CD4-positive, alpha-beta T cell (primary cell): ENCODE measurements around the gene FAHD2B. TPM values are rescaled to one million over a fixed set of nuclear protein-coding genes. Genes with fewer than 3 reads are reported as not detected.
"Not testable (repeated sequence)": the region's sequence is repeated elsewhere in the genome, so short reads cannot be mapped to it uniquely, and the experiment has no call there.

Experiments
- ATAC-seq: fragments of 200-7000 bp; cut with Tn5 transposase; one replicate; pipeline ENCODE4 v1.10.0; 2022; ENCODE audit warnings: mild to moderate bottlenecking; ENCODE audit not compliant: poor library complexity
- CTCF ChIA-PET: fragments of 350-600 bp; sonication (Branson Sonifier 250); formaldehyde crosslinking; loops from one replicate; lab custom pipeline; 2021; ENCODE audit warnings: antibody characterized with exemption, inconsistent platforms; lab: Charles Lee
- POLR2A ChIA-PET: fragments of 350-600 bp; sonication (Branson Sonifier 250); formaldehyde crosslinking; loops from one replicate; lab custom pipeline; 2021; ENCODE audit warnings: antibody characterized with exemption, inconsistent platforms; lab: Charles Lee
- DNase-seq, 14 experiments: peaks; one replicate each; pipeline ENCODE4 v3.0.0-alpha.2; 2013 to 2020; ENCODE audit warnings: mixed read lengths in 2 of 14
- H3K27ac ChIP-seq, 2 donors: one replicate each; pipeline versions ENCODE4 v1.5.1 to v1.7.0; 2013; ENCODE audit warnings: low read length in 2 of 2, low read depth in 1 of 2, mild to moderate bottlenecking in 1 of 2
- H3K27me3 ChIP-seq, 2 experiments: 1 replicate in 1 of 2; 2 replicates in 1 of 2; pipeline versions ENCODE4 v1.6.1 to v1.7.0; 2013; ENCODE audit warnings: low read length in 2 of 2, control low read depth in 1 of 2, mild to moderate bottlenecking in 1 of 2, moderate library complexity in 1 of 2; ENCODE audit not compliant: insufficient read depth in 2 of 2, control insufficient read depth in 1 of 2
- H3K36me3 ChIP-seq: one replicate; pipeline ENCODE4 v1.6.1; 2013; ENCODE audit warnings: low read length, control low read depth; ENCODE audit not compliant: insufficient read depth
- H3K4me1 ChIP-seq: one replicate; pipeline ENCODE4 v1.6.1; 2013; ENCODE audit warnings: low read length, control low read depth; ENCODE audit not compliant: insufficient read depth
- H3K4me3 ChIP-seq: one replicate; pipeline ENCODE4 v1.5.1; 2013; ENCODE audit warnings: mild to moderate bottlenecking, low read length, moderate library complexity
- H3K9me3 ChIP-seq, 2 experiments: 1 replicate in 1 of 2; 2 replicates in 1 of 2; pipeline versions ENCODE4 v1.6.1 to v1.7.0; 2013; ENCODE audit warnings: low read length in 2 of 2, mild to moderate bottlenecking in 2 of 2, control low read depth in 1 of 2, moderate library complexity in 1 of 2; ENCODE audit not compliant: control insufficient read depth in 1 of 2, insufficient read depth in 1 of 2
- H3K27ac Mint-ChIP-seq: one replicate; pipeline ENCODE4 v1.8.0; 2020; ENCODE audit warnings: mixed read lengths
- H3K27me3 Mint-ChIP-seq: one replicate; pipeline ENCODE4 v1.8.0; 2021; ENCODE audit warnings: mixed read lengths
- H3K36me3 Mint-ChIP-seq: one replicate; pipeline ENCODE4 v1.8.0; 2021; ENCODE audit warnings: low read depth, mixed read lengths
- H3K4me1 Mint-ChIP-seq: one replicate; pipeline ENCODE4 v1.8.0; 2021; ENCODE audit warnings: low read depth, mixed read lengths
- H3K4me3 Mint-ChIP-seq: one replicate; pipeline ENCODE4 v1.8.0; 2020; ENCODE audit warnings: mild to moderate bottlenecking, mixed read lengths
- H3K9me3 Mint-ChIP-seq: one replicate; pipeline ENCODE4 v1.8.0; 2020; ENCODE audit warnings: mixed read lengths
- intact Hi-C, 2 experiments: fragments of 100-400 bp; cut with DNase I in 1 of 2; cut with micrococcal nuclease in 1 of 2; formaldehyde crosslinking; loops; one replicate each; pipeline versions ENCODE4 v1.15.1 to v1.9.0; 2023 to 2025; cut with DNase I, micrococcal nuclease
- total RNA-seq, 174 experiments: library from RNA in 2 of 174; stranded (reverse) in 2 of 174; gene quantifications; one replicate each; pipeline ENCODE4 v1.2.3 and lab custom pipeline; 2021 to 2026

FAHD2B gene
- total RNA-seq, 2 experiments from 2014 or later = 31.0 to 39.3 TPM

DNA sequence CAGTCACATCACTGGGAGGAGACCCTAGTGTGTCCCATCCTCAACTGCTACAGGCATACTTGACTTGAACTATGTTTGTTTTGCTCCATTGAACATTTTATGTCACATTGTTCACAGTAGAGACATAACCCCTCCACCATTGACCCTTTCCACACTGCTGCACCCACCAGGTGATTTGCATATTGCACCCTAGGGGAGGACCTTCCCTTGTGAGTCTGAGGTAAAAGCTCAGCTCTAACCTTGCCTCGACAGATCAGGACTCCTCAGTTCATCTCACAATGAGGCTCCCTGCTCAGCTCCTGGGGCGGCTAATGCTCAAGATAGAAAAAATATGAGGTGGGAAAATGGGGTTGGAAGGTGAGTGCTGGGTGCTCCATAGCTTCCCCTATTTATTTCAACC is 44.6 kb downstream of the FAHD2B start:
- H3K9me3 ChIP-seq, H3K36me3 Mint-ChIP-seq, H3K4me1 ChIP-seq, intact Hi-C loops, H3K27me3 ChIP-seq, H3K36me3 ChIP-seq, CTCF ChIA-PET, H3K4me1 Mint-ChIP-seq, H3K4me3 ChIP-seq, ATAC-seq, H3K27ac Mint-ChIP-seq, H3K4me3 Mint-ChIP-seq, DNase-seq, POLR2A ChIA-PET, H3K9me3 Mint-ChIP-seq, H3K27ac ChIP-seq: not testable (repeated sequence)
- H3K27me3 Mint-ChIP-seq = peaks cover 10% of the 10 kb centered on the region

DNA sequence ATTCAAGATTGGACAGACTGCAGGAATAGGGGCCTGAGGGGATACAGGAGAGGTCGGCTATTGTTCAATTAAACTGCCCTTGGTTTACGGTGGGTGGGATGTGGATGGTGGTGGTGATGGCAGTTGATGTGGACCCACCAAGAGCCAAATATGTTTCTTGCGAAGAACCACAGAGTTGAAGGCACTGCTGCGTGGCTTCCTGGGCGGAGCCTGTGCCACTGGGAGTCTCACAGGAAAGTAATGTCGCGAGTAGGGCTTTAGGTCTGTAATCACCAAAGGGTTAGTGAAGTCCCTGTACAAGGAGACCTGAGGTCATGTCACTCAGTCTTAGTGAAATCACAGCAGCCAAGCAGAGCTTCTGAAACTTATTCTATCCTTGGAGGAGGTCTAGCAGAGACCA is 46.2 kb downstream of the FAHD2B start:
- H3K27me3 Mint-ChIP-seq = peaks cover 10% of the 10 kb centered on the region
- H3K4me3 ChIP-seq, H3K36me3 Mint-ChIP-seq, H3K4me1 ChIP-seq, H3K27me3 ChIP-seq, intact Hi-C loops, ATAC-seq, H3K9me3 ChIP-seq, POLR2A ChIA-PET, H3K36me3 ChIP-seq, CTCF ChIA-PET, H3K27ac ChIP-seq, H3K9me3 Mint-ChIP-seq, H3K4me1 Mint-ChIP-seq, H3K4me3 Mint-ChIP-seq, H3K27ac Mint-ChIP-seq: not testable (repeated sequence)
- peak in 1 of 14 experiments; percentile 4 for DNase-seq

DNA sequence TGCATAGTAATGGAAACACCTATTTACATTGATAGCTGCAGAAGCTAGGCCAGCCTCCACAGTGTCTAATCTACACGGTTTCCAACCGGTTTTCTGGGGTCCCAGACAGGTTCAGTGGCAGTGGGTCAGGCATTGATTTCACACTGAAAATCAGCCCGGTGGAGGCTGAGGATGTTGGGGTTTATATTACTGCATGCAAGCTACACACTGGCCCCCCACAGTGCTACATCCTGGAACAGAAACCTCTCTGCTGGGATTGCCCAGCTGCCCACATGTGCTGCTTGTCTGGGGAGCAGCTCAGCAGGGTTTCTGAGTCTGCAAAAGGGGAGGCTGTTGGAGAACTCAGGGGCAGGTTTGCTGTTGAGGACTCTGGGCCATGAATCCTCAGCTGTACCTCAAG is 48.0 kb downstream of the FAHD2B start:
- H3K4me3 Mint-ChIP-seq, POLR2A ChIA-PET, H3K4me1 ChIP-seq, DNase-seq, H3K27ac Mint-ChIP-seq, H3K4me1 Mint-ChIP-seq, ATAC-seq, CTCF ChIA-PET, H3K27me3 ChIP-seq, intact Hi-C loops, H3K4me3 ChIP-seq, H3K9me3 Mint-ChIP-seq, H3K36me3 ChIP-seq, H3K9me3 ChIP-seq, H3K27ac ChIP-seq, H3K36me3 Mint-ChIP-seq: not testable (repeated sequence)
- peaks cover 18% of the 10 kb centered on the region for H3K27me3 Mint-ChIP-seq

- H3K4me1 ChIP-seq, H3K4me3 Mint-ChIP-seq, H3K36me3 ChIP-seq, ATAC-seq, DNase-seq, H3K4me3 ChIP-seq, H3K27ac Mint-ChIP-seq, H3K9me3 Mint-ChIP-seq, CTCF ChIA-PET, POLR2A ChIA-PET, H3K27me3 ChIP-seq, H3K36me3 Mint-ChIP-seq, H3K27ac ChIP-seq, intact Hi-C loops, H3K4me1 Mint-ChIP-seq, H3K9me3 ChIP-seq: not testable (repeated sequence)
- peaks cover 18% of the 10 kb centered on the region for H3K27me3 Mint-ChIP-seq
Observed at GRCh38 chr2:97045895-97046499, 48.7 kb downstream of the FAHD2B start.

Other genes with a start within 250 kb of the FAHD2B start
- 10 to 100 TPM; 17.2 to 18.3 TPM for gene ANKRD39, start 236.9 kb downstream of the FAHD2B start, total RNA-seq
- 10 to 100 TPM; 55.8 to 56.8 TPM for gene SEMA4C, start 224.8 kb downstream of the FAHD2B start, total RNA-seq
- under 1 TPM; 0.20 to 0.96 TPM for gene FAM178B, start 108.3 kb downstream of the FAHD2B start, total RNA-seq
- gene ANKRD36, start 18.3 kb upstream of the FAHD2B start, total RNA-seq = 10 to 100 TPM; 60.5 to 67.0 TPM